ENCODE measurements around the gene EPB41L4B.

EPB41L4B gene

DNA sequence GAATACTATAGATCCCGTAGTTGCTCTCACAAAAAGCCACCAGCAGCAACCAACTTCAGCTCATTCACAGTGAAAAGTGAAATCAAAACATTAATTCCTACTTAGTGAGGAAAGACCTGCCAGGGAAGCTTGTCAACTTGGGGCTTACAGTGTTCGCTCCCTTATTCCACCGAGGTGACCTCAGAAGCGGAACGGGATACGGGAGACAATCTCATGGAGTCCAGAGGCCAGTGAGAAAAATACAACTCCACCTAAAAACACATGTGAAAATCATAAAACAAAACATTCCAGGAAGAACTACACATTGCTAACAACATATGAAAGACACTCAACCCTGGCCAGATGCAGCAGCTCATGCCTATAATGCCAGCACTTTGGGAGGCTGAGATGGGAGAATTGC is 11.6 kb downstream of the EPB41L4B start:
- H3K36me3 ChIP-seq (ENCODE audit: control insufficient read depth in 2 of 2, insufficient read depth in 1 of 2, low read length in 2 of 2): no peaks in the 10 kb centered on the region
- no peak overlapping the region for H3K4me3 ChIP-seq (ENCODE audit: low read depth, low read length)
- no peak overlapping the region for H3K27ac ChIP-seq (ENCODE audit: extremely low read depth, low read depth, low read length)
- POLR2A ChIA-PET: interaction anchor here (0.6 kb wide), 1 partner anchor 1722 kb away, joined by 7 read pairs; no protein-coding TSS in a partner anchor
- peaks cover 11% of the 10 kb centered on the region for H3K4me1 ChIP-seq (ENCODE audit: control insufficient read depth, insufficient read depth, low read length)
- no peaks in the 10 kb centered on the region for H3K9me3 ChIP-seq (ENCODE audit: control insufficient read depth, insufficient read depth, low read depth, low read length)
- CTCF ChIA-PET: interaction anchor here (0.7 kb wide), 1 partner anchor 504 kb away, joined by 3 read pairs; no protein-coding TSS in a partner anchor
- no peak for TF ChIP-seq ZNF2 (tag by site-specific recombination; IDR thresholded peaks at IDR 0.05)
- TF ChIP-seq ZNF280D (tag by site-specific recombination; IDR thresholded peaks at IDR 0.05): no peak
- TF ChIP-seq ZNF624 (tag by site-specific recombination; IDR thresholded peaks at IDR 0.05): no peak
- TF ChIP-seq ZNF645 (tag by site-specific recombination; IDR thresholded peaks at IDR 0.05): no peak
- no peak for TF ChIP-seq ZNF488 (tag by site-specific recombination; IDR thresholded peaks at IDR 0.05)
- TF ChIP-seq, protein P1, sequence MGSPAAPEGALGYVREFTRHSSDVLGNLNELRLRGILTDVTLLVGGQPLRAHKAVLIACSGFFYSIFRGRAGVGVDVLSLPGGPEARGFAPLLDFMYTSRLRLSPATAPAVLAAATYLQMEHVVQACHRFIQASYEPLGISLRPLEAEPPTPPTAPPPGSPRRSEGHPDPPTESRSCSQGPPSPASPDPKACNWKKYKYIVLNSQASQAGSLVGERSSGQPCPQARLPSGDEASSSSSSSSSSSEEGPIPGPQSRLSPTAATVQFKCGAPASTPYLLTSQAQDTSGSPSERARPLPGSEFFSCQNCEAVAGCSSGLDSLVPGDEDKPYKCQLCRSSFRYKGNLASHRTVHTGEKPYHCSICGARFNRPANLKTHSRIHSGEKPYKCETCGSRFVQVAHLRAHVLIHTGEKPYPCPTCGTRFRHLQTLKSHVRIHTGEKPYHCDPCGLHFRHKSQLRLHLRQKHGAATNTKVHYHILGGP (tag by site-specific recombination; IDR thresholded peaks at IDR 0.05): no peak
- no peak for TF ChIP-seq ZNF561 (tag by site-specific recombination; IDR thresholded peaks at IDR 0.05; ENCODE audit: borderline replicate concordance)
- TF ChIP-seq ZNF280C (tag by site-specific recombination; IDR thresholded peaks at IDR 0.05): no peak
- no peak for TF ChIP-seq ZNF184 (tag by site-specific recombination; IDR thresholded peaks at IDR 0.05)
- TF ChIP-seq ZNF175 (tag by site-specific recombination; IDR thresholded peaks at IDR 0.05): no peak
- TF ChIP-seq OVOL3 (tag by site-specific recombination; IDR thresholded peaks at IDR 0.05): no peak
- no peak for TF ChIP-seq ZNF426 (tag by site-specific recombination; IDR thresholded peaks at IDR 0.05)
- TF ChIP-seq HOXD13 (CRISPR knock-in tag; IDR thresholded peaks at IDR 0.05; ENCODE audit: borderline replicate concordance): no peak

GRCh38 chr9:109307380-109308240 is 13.2 kb downstream of the EPB41L4B start:
- ChIA-PET POLR2A (interaction anchor here (0.6 kb wide), 1 partner anchor 12 kb away, joined by 3 read pairs; no protein-coding TSS in a partner anchor), CTCF (interaction anchor here (0.6 to 1.4 kb wide), 6 partner anchors 10 to 596 kb away, joined by 3 to 4 read pairs (median 4); no protein-coding TSS in a partner anchor)
- Histone ChIP-seq H3K9me3 (ENCODE audit: control insufficient read depth, insufficient read depth, low read depth, low read length) (no peaks in the 10 kb centered on the region), H3K4me3 (ENCODE audit: low read depth, low read length) (no peak overlapping the region), H3K4me1 (ENCODE audit: control insufficient read depth, insufficient read depth, low read length) (peaks cover 13% of the 10 kb centered on the region), H3K36me3 (ENCODE audit: control insufficient read depth in 2 of 2, insufficient read depth in 1 of 2, low read length in 2 of 2) (no peaks in the 10 kb centered on the region), H3K27ac (ENCODE audit: extremely low read depth, low read depth, low read length) (no peak overlapping the region)
- TF ChIP-seq, protein P2, sequence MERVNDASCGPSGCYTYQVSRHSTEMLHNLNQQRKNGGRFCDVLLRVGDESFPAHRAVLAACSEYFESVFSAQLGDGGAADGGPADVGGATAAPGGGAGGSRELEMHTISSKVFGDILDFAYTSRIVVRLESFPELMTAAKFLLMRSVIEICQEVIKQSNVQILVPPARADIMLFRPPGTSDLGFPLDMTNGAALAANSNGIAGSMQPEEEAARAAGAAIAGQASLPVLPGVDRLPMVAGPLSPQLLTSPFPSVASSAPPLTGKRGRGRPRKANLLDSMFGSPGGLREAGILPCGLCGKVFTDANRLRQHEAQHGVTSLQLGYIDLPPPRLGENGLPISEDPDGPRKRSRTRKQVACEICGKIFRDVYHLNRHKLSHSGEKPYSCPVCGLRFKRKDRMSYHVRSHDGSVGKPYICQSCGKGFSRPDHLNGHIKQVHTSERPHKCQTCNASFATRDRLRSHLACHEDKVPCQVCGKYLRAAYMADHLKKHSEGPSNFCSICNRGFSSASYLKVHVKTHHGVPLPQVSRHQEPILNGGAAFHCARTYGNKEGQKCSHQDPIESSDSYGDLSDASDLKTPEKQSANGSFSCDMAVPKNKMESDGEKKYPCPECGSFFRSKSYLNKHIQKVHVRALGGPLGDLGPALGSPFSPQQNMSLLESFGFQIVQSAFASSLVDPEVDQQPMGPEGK (tag by site-specific recombination; IDR thresholded peaks at IDR 0.05): peak; percentile 52
- TF ChIP-seq BCL11A (tag by site-specific recombination; IDR thresholded peaks at IDR 0.05; ENCODE audit: low read depth): no peak
- no peak for TF ChIP-seq ZNF37A (tag by site-specific recombination; IDR thresholded peaks at IDR 0.05)
- TF ChIP-seq, protein P3, sequence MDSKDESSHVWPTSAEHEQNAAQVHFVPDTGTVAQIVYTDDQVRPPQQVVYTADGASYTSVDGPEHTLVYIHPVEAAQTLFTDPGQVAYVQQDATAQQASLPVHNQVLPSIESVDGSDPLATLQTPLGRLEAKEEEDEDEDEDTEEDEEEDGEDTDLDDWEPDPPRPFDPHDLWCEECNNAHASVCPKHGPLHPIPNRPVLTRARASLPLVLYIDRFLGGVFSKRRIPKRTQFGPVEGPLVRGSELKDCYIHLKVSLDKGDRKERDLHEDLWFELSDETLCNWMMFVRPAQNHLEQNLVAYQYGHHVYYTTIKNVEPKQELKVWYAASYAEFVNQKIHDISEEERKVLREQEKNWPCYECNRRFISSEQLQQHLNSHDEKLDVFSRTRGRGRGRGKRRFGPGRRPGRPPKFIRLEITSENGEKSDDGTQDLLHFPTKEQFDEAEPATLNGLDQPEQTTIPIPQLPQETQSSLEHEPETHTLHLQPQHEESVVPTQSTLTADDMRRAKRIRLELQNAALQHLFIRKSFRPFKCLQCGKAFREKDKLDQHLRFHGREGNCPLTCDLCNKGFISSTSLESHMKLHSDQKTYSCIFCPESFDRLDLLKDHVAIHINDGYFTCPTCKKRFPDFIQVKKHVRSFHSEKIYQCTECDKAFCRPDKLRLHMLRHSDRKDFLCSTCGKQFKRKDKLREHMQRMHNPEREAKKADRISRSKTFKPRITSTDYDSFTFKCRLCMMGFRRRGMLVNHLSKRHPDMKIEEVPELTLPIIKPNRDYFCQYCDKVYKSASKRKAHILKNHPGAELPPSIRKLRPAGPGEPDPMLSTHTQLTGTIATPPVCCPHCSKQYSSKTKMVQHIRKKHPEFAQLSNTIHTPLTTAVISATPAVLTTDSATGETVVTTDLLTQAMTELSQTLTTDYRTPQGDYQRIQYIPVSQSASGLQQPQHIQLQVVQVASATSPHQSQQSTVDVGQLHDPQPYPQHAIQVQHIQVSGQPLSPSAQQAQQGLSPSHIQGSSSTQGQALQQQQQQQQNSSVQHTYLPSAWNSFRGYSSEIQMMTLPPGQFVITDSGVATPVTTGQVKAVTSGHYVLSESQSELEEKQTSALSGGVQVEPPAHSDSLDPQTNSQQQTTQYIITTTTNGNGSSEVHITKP (tag by site-specific recombination; IDR thresholded peaks at IDR 0.05): peak; percentile 77

Data from HEK293 (cell line).